Measurements from ENCODE around the gene SGCA. TPM values are rescaled to one million over a fixed set of nuclear protein-coding genes. Genes with fewer than 3 reads are reported as not detected.

SGCA gene
- total and polyA plus RNA-seq, 9 of the 15 experiments (the other 6 are each of a cell fraction or from before 2014, with no cell fraction given) = not detected

GRCh38 chr17:50161023-50161910 is 4.5 kb upstream of the SGCA start (continued):
- TF ChIP-seq HINFP (tag; conservative IDR thresholded peaks at IDR 0.05; ENCODE audit: low read depth) = no peak
- no peak for TF ChIP-seq KLF16 (IDR thresholded peaks at IDR 0.05)
- TF ChIP-seq NBN (IDR thresholded peaks at IDR 0.05; ENCODE audit: low read depth) = no peak; the same call in 1 of the 2 replicates
- peak in 1 of 2 experiments; percentile 41; a peak in 1 of 4 replicates for TF ChIP-seq HDAC1 (IDR thresholded peaks at IDR 0.05)
- TF ChIP-seq KDM1A (IDR thresholded peaks at IDR 0.05) = peak in 1 of 2 experiments; percentile 29; a peak in 1 of 4 replicates
- peak; percentile 82 for TF ChIP-seq CREM (IDR thresholded peaks at IDR 0.05; ENCODE audit: low read depth)
- TF ChIP-seq POLR2G (IDR thresholded peaks at IDR 0.05; ENCODE audit: low read depth, low read length) = peak; percentile 67
- TF ChIP-seq ZFP91 (CRISPR knock-in tag; IDR thresholded peaks at IDR 0.05) = no peak
- TF ChIP-seq MEIS2 (IDR thresholded peaks at IDR 0.05; ENCODE audit: partially characterized antibody) = peak; percentile 69
- TF ChIP-seq FOXK1 (CRISPR knock-in tag; IDR thresholded peaks at IDR 0.05; ENCODE audit: borderline replicate concordance) = 0 out of 2 replicates have a peak, but pooled peaks have one; percentile 85
- TF ChIP-seq TRIM28 (IDR thresholded peaks at IDR 0.05) = no peak
- TF ChIP-seq SREBF1 (IDR thresholded peaks at IDR 0.05; ENCODE audit: borderline replicate concordance, low read depth, low read length) = no peak
- no peak for TF ChIP-seq MED1 (CRISPR knock-in tag; IDR thresholded peaks at IDR 0.05; ENCODE audit: borderline replicate concordance)
- TF ChIP-seq ZFP36 (IDR thresholded peaks at IDR 0.05; ENCODE audit: low read depth, low read length, partially characterized antibody) = no peak
- no peak for TF ChIP-seq TFE3 (CRISPR knock-in tag; IDR thresholded peaks at IDR 0.05)
- peak; percentile 59; the same call in 1 of the 2 replicates for TF ChIP-seq ATF7 (IDR thresholded peaks at IDR 0.05)
- TF ChIP-seq GATAD2B (IDR thresholded peaks at IDR 0.05; ENCODE audit: borderline replicate concordance) = no peak
- TF ChIP-seq ZNF143 (CRISPR knock-in tag; IDR thresholded peaks at IDR 0.05) = peak; percentile 38; the same call in 1 of the 2 replicates
- TF ChIP-seq ZNF668 (CRISPR knock-in tag; IDR thresholded peaks at IDR 0.05) = no peak
- TF ChIP-seq CTCF (IDR thresholded peaks at IDR 0.05 in 2 of 3, conservative IDR thresholded peaks at IDR 0.05 in 1 of 3; ENCODE audit: insufficient read depth in 2 of 3, low read depth in 1 of 3, low read length in 3 of 3) = peak; percentile 94 to 97 (median 97)
- no peak for TF ChIP-seq SP2 (IDR thresholded peaks at IDR 0.05; ENCODE audit: extremely low read depth, low read depth, low read length, poor library complexity, severe bottlenecking)
